Loucy (cell line): Measurements from ENCODE around the gene UBE2F.

Experiments
- CTCF ChIP-seq: fragments of 200-600 bp; sonication (generic); conservative IDR thresholded peaks from 2 replicates; pipeline ENCODE4 v1.5.1; 2014; ENCODE audit warnings: mild to moderate bottlenecking, antibody characterized with exemption, low read length
- EZH2phosphoT487 ChIP-seq: fragments of 200-600 bp; IDR thresholded peaks from 2 replicates; pipeline ENCODE4 v1.6.1; 2018; ENCODE audit warnings: antibody characterized with exemption, mild to moderate bottlenecking, moderate library complexity, borderline replicate concordance

GRCh38 chr2:238022594-238023157 is 55.9 kb downstream of the UBE2F start:
- TF ChIP-seq CTCF (no peak), EZH2phosphoT487 (no peak)
